GM19035 (cell line): ENCODE measurements around the gene ARHGAP5.
"Not testable (repeated sequence)": the region's sequence is repeated elsewhere in the genome, so short reads cannot be mapped to it uniquely, and the experiment has no call there.

Experiments
- ATAC-seq: cut with Tn5 transposase; IDR thresholded peaks from one replicate; pipeline ENCODE4 v1.9.1; 2021; ENCODE audit not compliant: unreplicated experiment

ARHGAP5 gene

DNA sequence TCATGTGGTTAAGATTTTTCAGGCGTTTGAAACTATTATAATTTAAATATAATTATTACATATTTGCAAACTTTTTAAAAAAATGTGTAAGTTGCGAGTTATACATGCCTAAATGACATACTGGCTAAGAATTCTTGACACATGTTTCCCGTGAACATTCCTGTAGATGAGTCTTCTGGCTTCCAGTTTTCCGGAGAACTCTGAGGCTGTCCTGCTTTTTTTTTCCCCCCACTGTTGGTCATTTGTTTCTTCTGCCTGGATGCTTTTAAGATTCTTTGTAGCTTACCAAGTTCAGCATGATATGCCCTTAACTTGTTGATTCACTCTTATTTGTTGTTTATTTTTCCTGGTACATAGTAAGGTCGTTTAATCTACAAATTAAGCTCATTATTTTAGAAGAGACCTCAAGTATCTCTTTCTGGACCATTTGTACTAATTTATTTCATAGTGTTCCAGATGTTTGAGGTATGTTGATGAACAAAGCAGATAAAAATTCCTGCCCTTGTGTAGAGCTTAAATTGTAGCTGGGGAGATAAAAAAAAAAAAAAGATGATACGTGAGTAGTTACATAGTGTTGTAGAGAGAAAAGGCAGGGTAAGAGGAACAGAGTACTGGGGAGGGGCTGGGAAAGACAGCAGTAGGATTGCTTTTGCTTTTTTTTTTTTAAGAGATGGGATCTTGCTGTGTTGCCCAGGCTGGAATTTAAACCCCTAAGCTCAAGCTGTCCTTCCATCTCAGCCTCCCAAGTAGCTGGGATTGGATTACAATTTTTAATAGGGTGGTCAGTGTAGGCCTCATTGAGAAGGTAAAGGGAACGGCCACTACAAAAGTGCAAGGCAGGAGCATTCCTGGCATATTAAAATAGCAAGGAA, 32.8 kb downstream of the ARHGAP5 start:
- ATAC-seq, result no peak

DNA sequence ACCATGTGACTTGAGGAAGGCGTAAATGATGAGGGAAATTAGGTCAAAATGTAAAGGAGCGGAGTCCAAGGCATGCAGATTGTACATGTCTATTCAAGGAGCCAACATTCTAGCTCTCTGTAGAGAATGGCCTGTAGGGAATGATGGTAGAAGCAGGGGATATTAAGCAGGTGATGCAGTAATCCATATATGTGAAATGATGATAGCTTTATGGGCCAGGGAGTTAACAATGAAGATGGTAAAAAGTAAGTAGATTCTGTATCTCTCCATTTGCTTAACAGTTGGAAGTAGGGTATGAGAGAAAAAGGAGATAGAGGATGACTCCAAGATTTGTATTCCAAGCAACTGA, 33.4 kb downstream of the ARHGAP5 start:
- no peak for ATAC-seq

DNA sequence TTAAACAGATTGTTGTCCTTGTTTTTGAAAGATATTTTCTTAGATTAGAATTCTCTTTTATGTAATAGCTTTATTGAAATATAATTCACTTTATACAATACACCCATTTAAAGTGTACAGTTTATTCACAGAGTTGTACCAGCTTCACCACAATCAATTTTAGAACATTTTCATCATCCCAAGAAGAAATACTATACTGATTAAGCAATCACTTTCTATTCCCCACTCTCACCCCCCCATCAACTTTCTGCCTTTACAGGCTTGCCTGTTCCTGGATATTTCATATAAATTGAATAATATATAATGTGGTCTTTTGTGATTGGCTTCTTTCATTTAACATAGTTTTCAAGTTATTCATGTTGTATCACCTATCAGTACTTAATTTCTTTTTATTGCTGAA, 44.4 kb downstream of the ARHGAP5 start:
- ATAC-seq, result no peak

DNA sequence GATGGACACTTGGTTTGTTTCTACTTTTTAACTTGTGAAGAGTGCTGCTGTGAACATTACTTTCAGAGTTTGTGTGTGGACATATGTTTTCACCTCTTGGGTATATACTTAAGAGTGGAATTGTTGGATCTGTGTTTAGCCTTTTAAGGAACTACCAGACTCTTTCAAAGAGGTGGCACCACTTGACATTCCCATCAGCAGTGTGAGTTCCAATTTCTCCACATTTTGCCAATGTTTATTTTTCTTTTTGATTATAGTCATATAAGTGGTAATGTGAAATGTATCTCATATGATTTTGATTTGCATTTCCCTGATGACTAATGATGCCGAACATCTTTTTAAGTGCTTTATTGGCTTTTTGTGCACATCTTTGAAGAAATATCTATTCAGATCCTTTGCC, 44.8 kb downstream of the ARHGAP5 start:
- ATAC-seq, result no peak

DNA sequence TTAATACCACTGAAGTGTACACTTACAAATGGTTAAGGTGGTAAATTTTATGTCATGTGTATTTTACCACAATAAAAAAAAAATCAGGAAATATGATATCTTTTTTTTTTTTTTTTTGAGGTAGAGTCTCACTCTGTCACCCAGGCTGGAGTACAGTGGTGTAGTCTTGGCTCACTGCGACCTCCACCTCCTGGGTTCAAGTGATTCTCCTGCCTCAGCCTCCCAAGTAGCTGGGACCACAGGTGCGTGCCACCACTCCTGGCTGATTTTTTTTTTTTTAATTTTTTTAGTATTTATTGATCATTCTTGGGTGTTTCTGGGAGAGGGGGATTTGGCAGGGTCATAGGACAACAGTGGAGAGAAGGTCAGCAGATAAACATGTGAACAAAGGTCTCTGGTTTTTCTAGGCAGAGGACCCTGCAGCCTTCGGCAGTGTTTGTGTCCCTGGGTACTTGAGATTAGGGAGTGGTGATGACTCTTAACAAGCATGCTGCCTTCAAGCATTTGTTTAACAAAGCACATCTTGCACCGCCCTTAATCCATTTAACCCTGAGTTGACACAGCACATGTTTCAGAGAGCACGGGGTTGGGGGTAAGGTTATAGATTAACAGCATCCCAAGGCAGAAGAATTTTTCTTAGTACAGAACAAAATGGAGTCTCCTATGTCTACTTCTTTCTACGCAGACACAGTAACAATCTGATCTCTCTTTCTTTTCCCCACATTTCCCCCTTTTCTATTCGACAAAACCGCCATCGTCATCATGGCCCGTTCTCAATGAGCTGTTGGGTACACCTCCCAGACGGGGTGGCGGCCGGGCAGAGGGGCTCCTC, 50.0 kb downstream of the ARHGAP5 start:
- ATAC-seq, result not testable (repeated sequence)

DNA sequence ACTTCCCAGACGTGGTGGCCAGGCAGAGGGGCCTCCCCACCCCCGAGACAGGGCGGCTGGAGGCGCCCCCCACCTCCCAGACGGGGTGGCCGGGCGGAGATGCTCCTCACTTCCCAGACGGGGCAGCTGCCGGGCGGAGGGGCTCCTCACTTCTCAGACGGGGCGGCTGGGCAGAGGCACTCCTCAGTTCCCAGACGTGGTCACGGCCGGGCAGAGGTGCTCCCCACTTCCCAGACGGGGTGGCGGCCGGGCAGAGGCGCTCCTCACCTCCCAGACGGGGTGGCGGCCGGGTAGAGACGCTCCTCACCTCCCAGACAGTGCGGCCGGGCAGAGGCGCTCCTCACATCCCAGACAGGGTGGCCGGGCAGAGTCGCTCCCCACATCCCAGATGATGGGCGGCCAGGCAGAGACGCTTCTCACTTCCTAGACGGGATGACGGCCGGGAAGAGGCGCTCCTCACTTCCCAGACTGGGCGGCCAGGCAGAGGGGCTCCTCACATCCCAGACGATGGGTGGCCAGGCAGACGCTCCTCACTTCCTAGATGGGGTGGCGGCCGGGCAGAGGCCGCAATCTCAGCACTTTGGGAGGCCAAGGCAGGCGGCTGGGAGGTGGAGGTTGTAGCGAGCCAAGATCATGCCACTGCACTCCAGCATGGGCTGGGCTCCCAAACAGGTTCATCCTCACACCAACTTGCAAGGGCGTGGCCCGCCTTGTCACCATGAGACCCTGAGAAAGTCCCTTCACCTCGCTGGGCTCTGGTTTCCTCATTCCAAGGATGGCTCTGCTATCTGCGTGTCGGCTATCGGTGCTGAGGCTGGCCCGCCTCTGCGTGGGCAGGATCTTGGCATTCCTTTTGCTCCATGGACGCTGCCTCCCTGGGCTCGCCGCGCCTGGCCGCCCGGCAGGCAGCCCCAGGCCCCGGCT, 50.9 kb downstream of the ARHGAP5 start:
- not testable (repeated sequence) for ATAC-seq

DNA sequence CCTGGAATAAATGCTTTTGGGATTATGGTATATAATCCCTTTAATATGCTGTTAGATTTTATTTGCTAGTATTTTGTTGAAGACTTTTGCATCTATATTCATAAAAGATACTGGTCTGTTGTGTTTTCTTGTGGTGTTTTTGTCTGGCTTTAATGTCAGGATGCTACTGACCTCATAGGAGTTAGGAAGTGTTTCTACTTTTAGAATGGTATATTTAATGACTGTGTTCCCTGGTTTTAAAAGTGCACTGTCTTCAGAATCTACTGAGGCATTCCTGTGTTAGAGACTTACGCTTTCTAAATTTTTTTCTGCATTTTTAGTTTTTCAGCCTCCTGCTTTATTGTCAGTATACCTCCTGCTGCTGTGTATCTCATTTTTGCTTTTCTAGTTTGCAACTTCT, 51.6 kb downstream of the ARHGAP5 start:
- no peak for ATAC-seq

DNA sequence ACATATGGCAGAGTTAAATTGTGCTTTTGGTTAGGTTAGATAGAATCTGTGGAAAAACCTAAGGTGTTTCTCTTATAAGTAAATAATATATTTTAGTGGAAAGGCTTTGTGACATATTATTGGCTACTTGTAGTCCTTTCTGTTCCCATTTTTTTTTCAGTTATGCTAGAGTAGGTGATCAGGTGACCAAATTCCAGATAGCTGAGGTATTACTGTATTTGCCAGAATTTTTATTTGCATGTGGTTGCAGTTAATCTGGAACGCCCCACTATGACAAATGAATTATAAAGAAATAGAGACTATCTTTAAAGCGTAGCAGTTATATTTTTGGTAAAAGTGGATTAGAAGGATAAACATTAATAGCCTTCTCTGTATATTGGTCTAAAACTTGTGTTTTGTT, 52.0 kb downstream of the ARHGAP5 start:
- ATAC-seq, result no peak

DNA sequence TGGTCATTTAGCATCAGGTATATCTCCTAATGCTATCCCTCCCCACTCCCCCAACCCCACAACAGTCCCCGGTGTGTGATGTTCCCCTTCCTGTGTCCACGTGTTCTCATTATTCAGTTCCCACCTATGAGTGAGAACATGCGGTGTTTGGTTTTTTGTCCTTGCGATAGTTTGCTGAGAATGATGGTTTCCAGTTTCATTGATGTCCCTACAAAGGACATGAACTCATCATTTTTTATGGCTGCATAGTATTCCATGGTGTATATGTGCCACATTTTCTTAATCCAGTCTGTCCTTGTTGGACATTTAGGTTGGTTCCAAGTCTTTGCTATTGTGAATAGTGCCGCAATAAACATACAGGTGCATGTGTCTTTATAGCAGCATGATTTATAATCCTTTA, 54.6 kb downstream of the ARHGAP5 start:
- ATAC-seq, result not testable (repeated sequence)

DNA sequence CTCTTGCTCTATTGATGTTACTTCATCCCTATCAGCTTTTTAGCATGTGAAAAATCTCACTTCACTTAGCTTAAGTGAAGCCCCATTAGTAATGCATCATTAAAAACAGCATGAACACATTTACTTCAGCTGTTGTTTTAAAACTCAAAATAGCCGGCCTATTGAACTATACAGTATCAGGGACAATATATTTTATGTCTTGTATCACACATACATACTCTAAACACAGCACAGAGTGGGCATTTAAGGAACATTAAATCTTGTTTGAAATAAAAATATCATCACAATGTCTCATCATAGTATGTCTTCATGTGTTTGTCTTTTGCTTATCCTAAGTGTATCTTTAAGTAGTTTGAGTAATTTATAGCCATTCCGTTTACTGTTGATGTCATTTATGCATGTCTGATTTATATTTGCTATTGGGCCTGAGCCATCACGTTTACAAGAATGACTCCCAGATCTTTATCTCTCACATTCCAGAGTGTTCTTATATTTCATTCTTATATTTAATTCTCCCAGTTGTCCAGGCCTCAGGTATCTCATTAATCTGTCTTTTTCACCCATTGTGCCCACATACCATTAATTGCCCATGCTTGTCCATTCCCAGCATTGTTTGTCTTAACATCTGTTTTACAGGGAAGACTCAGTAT, 57.5 kb downstream of the ARHGAP5 start:
- no peak for ATAC-seq

DNA sequence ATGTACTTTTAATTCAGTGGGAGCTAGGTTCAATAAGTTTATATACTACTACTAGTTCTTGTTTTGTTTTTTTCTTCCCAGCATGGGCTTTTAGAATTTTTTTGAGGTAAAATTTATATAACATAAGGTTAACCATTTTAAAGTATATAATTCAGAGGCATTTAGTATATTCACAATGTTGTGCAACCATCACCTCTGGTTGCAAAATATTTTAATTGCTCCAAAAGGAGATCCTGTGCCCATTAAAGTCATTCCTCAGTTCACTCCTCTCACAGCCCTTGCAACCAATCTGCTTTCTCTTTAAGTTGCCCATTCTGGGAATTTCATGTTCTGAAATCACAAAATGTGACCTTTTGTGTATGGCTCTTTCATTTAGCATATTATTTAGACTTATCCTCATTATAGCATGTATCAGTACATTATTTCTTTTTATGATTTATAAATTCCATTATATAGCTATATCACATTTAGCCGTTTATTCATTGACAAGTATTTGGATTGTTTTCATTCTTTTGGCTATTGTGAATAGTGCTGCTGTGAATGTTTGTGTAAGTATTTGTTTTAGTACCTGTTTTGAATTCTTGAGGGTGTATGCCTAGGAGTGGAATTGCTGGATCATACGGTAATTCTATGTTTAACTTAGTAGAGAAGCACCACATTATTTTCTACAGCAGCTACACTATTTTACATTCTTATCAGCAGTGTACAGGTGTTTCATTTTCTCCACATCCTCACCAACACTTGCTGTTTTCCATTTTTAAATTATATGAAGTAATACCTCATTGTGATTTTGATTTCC, 59.1 kb downstream of the ARHGAP5 start:
- no peak for ATAC-seq

DNA sequence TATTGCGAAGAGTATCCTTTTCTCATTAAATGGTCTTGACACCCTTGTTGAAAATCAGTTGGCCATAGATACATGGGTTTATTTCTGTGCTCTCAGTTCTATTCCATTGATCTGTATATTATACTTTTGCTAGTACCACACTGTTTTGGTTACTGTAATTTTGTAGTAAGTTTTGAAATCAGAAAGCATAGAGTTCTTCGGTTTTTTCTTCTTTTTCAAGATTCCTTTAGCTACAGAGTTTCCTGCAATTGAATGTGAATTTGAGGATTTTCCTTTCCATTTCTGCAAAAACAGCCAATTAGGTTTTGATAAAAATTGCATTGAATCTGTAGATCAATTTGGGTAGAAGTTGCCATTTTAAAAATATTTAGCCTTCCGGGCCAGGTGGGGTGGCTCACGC, 60.2 kb downstream of the ARHGAP5 start:
- ATAC-seq, result no peak

DNA sequence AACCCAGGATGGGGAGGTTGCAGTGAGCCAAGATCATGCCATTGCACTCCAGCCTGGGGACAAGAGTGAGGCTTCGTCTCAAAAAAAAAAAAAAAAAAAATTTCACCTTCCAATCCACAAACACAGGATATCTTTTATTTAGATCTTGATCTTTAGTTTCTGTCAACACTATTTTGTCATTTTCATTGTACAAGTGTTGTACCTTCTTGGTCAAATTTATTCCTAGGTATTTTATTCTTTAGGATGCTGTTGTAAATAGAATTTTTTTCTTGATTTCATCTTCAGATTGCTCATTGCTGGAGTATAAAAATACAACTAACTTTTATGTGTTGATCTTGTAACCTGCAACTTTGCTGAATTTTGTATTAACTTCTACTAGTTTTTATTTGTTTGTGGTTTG, 60.8 kb downstream of the ARHGAP5 start:
- ATAC-seq, result no peak

DNA sequence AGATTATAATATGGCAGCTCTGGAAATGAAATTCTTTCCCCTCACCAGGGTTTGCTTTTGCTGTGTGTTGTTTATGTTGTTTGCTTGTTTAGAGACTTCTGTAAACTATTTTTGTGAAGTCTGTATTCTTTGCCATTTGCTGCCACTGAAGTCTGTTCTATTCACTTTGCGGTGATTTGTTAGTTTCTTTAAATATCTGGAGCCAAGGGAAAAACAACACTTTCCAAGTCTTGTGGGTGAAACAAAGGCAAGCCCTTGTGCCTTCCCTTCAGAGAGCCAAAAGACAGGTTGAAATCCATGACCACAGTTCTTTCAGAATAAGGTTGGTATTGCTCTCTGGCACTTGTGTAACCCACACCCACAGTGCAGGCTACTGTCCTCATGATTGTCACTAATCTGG, 65.2 kb downstream of the ARHGAP5 start:
- ATAC-seq, result no peak

DNA sequence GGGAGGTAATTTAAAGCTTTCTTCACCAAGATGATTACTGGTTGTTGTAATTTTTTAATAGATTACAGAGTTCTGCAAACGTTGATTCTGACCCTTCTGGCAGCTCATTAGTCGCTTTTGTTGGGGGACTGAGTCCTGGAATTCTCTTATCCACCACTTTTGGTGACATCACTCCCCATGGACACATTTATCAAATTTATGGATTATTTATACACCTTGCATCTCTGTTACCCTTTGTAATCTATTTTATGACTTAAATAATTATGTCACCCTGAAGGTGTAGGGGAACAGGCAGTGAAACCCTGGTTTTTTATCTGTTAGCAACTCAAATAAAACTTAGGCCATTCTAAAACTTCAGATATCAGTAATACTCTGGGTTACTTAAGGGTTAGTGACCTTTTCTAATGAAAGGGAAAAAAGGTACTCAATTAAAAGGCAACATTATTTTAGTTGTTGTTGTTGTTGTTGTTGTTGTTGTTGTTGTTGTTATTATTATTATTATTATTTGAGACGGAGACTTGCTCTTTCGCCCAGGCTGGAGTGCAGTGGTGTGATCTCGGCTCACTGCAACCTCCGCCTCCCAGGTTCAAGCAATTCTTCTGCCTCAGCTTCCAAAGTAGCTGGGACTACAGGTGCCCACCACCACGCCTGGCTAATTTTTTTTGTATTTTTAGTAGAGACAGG, 65.8 kb downstream of the ARHGAP5 start:
- ATAC-seq, result no peak

DNA sequence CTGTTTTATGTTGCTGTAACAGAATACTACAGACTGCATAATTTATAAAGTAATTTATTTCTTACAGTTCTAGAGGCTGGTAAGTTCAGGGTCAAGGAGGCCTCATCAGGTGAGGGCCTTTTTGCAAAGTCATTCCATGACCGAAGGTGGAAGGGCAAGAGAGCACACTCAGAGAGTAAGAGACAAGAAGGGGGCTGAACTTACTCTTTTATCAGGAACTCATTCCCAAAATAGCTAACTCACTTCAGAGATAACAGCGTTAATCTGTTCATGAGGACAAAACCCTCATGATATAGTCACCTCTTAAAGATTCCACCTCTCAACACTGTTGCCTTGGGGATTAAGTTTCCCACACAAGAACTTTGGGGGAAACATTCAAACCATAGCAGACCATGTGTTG, 73.3 kb downstream of the ARHGAP5 start:
- ATAC-seq, result no peak

DNA sequence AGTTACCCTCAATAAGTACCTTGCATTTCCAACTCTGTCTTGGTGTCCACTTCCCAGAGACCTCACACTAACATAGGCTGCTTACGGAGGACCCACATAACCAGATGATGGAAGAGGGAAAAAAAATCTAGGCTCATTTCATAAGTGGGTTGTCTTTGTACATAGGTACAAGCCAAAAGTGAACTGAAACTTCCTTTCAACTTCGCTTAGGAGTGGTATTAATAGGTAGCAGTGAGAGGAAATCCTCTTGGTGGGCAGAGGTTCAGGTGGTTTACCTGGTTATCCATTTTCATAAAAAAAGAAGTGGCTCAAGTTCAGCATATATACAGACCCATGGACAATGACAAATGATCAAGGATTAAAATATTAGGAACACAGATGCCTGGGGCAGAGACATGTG, 88.9 kb downstream of the ARHGAP5 start:
- no peak for ATAC-seq

DNA sequence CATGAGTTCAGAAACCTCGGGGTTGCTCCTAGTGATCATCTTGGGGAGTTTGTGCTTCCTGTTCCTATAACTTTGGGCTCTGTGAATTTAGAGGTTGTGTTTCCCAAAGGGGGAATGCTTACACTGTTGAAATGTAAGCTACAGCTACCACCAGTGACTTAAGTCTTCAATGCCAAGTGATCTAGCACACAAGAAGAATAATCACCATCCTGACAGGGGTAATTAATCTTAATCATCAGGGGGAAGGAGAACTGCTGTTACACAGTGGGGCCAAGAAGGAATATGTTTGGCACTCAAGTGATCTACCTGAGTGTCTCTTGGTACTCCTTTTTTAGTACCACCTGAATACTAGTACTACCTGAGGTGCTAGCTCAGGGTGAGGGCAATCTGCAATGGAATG, 89.8 kb downstream of the ARHGAP5 start:
- ATAC-seq, result no peak

DNA sequence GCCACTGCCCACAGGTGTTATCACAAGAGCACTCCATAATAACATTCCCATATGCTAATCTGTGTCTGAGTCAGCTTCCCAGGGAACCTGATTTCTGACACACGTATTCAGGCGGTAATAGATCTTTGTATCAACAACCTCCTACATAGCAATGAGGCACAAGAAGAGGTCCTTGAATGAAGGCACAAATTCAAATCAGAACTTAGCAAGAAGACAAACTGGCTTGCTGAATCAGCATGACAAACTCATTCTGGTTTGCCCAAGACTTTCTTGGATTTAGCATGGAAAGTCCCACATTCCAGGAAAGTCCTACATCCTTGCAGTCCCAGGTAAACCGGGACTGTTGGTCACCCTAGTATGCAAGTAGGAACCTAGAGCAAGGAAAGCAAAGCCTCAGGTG, 90.8 kb downstream of the ARHGAP5 start:
- no peak for ATAC-seq
